HL-60 (cell line): Measurements from ENCODE around the gene SLK.

ENCODE experiments used
- CTCF ChIP-seq: IDR thresholded peaks from one replicate; pipeline ENCODE4 v1.5.1; 2011; ENCODE audit warnings: low read length, control low read depth, inconsistent platforms; ENCODE audit not compliant: insufficient read depth
- GABPA ChIP-seq: IDR thresholded peaks from 2 replicates; pipeline ENCODE4 v1.6.1; 2012; ENCODE audit warnings: low read depth
- SPI1 ChIP-seq: IDR thresholded peaks from 2 replicates; pipeline ENCODE4 v1.6.1; 2012; ENCODE audit warnings: low read depth, mild to moderate bottlenecking, borderline replicate concordance

DNA sequence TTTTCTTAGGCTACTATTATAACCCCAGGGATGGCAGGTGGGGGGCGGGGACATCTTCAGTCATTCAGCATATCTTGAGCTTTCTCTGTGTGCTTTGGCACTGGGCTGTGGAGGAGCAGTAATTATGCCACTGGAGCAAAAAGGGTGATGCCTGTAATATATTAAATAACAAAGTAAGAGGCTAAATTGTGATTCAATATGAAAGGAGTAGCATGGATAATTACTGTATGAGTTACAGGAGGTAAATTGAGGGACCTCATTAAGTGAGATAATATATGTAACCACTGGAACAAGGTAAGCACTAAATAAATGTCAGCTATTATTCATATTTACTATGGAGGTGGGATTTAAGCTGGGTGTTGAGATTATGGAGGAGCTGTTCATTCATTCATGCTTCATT, 45.7 kb upstream of the SLK start:
- TF ChIP-seq SPI1 (no peak), CTCF (no peak), GABPA (no peak)
